ENCODE measurements around the gene IGF1R. TPM values are rescaled to one million over a fixed set of nuclear protein-coding genes. Genes with fewer than 3 reads are reported as not detected.

IGF1R gene
- total and polyA plus RNA-seq, 12 donors = 8.6 to 138 (median 66.0) TPM

DNA sequence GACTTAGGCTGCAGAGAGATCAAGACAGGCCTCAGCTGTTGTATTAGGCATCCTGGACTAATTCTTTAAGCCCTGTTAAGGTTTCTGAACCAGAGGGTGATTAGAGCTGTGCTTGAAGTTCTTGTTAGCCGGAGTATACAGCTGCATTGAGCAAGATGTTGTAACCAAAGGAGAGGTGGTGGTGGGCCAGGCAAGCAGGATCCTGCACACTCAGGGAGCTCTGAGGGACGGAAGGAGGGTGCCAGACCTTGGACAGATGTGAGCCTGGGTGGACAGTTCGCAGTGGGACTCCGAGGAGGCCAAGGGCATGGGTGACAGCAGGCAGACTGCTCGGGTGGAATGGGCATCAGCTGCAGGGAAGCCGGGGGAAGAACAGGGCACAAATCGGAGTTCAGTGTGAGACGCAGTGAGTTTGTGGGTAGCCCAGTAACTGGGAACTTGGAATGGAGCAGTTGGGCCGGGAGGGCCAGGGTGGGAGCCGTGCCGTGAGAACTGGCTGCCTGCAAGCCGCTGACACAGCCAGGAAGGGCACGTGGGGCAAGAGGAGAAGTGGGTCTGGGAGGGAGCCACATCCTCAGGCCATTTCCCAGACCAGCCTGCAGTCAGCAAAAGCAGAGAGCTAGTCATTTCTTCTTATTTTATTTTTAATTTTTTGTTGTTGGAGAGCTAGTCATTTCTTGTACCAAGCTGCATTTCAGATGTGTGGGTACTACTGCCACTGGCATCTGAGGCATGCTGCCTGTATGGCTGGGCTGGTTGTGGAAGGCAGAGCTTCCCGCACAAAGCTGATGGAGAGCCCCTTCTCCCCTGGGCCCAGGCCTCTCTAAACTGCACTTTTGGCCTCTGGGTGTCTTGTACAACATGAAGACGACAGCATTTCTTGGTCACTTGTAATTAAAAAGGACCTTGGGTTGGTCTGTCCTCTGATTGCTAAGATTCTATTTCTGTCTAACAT lies 298.2 kb downstream of the IGF1R start:
- peak in 4 of 7 donors; percentile 19 to 46 (median 36) for DNase-seq
- TF ChIP-seq, protein P1, sequence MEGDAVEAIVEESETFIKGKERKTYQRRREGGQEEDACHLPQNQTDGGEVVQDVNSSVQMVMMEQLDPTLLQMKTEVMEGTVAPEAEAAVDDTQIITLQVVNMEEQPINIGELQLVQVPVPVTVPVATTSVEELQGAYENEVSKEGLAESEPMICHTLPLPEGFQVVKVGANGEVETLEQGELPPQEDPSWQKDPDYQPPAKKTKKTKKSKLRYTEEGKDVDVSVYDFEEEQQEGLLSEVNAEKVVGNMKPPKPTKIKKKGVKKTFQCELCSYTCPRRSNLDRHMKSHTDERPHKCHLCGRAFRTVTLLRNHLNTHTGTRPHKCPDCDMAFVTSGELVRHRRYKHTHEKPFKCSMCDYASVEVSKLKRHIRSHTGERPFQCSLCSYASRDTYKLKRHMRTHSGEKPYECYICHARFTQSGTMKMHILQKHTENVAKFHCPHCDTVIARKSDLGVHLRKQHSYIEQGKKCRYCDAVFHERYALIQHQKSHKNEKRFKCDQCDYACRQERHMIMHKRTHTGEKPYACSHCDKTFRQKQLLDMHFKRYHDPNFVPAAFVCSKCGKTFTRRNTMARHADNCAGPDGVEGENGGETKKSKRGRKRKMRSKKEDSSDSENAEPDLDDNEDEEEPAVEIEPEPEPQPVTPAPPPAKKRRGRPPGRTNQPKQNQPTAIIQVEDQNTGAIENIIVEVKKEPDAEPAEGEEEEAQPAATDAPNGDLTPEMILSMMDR (IDR thresholded peaks at IDR 0.05) = no peak
- TF ChIP-seq POLR2A (IDR thresholded peaks at IDR 0.05) = no peak
- Histone ChIP-seq H3K4me1 (replicated peaks in 1 of 2) (peaks cover 14 to 55% of the 10 kb centered on the region in 2 donors), H3K36me3 (replicated peaks in 1 of 2) (peaks cover 0 to 53% of the 10 kb centered on the region in 2 donors), H3K27ac (peak overlapping the region in 2 of 5 donors; percentile 47 to 49), H3K9me3 (replicated peaks in 1 of 3) (no peaks in the 10 kb centered on the region), H3K27me3 (no peaks in the 10 kb centered on the region), H3K4me3 (no peak overlapping the region)
- intact Hi-C loops (cut with DNase I) = no loop called here
- 59 to 66% (median 61%) methylated on average over 13 to 15 of the region's 15 CpGs for WGBS, 4 donors

DNA sequence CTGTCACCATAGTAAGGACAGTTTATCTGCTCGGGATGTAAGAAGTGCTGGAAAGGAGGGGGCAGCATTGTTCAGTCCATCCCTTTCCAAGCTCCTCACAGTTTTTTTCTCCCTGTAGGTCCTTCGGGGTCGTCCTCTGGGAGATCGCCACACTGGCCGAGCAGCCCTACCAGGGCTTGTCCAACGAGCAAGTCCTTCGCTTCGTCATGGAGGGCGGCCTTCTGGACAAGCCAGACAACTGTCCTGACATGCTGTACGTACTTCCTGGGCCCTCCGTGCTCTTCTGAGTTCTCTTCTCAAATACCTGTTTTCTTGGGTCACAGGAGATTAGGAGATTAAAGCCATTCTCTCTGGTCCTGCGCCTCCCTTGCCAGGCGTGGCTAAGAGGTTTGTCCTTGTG lies 300.1 kb downstream of the IGF1R start:
- Histone ChIP-seq H3K27ac (no peak overlapping the region), H3K4me1 (replicated peaks in 1 of 2) (peaks cover 19 to 56% of the 10 kb centered on the region in 2 donors), H3K4me3 (no peak overlapping the region), H3K9me3 (replicated peaks in 1 of 3) (no peaks in the 10 kb centered on the region), H3K36me3 (replicated peaks in 1 of 2) (peaks cover 0 to 37% of the 10 kb centered on the region in 2 donors), H3K27me3 (no peaks in the 10 kb centered on the region)
- peak in 1 of 7 donors; percentile 19 for DNase-seq
- intact Hi-C loops (cut with DNase I) = no loop called here
- TF ChIP-seq POLR2A (IDR thresholded peaks at IDR 0.05) = no peak
- TF ChIP-seq, protein P1 (IDR thresholded peaks at IDR 0.05) = no peak
- WGBS, 4 donors = 85 to 91% (median 86%) methylated on average over 13 of the region's 13 CpGs

DNA sequence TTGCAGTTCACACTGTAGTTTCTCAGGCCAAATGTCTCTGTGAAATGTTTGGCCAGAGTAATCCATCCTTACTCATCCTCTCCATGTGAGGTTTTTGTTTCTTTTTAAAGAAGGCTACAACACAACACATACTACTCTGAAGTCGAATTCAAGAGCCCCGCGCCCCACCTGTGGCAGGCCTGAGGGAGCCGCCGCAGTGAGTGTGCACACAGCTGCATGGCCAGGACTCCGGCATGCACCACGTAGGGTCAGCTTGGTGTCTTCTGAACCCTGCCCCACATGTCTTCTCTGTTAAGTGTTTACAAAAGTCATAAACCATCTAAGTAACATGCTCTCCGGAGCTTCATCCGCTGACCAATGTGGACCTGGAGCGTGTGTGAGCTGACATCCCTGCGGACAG lies 300.6 kb downstream of the IGF1R start:
- peak in 1 of 7 donors; percentile 13 for DNase-seq
- Histone ChIP-seq H3K27me3 (no peaks in the 10 kb centered on the region), H3K9me3 (replicated peaks in 1 of 3) (no peaks in the 10 kb centered on the region), H3K4me1 (replicated peaks in 1 of 2) (peaks cover 19 to 56% of the 10 kb centered on the region in 2 donors), H3K4me3 (no peak overlapping the region), H3K27ac (no peak overlapping the region), H3K36me3 (replicated peaks in 1 of 2) (peaks cover 0 to 37% of the 10 kb centered on the region in 2 donors)
- intact Hi-C loops (cut with DNase I) = no loop called here
- TF ChIP-seq, protein P1 (IDR thresholded peaks at IDR 0.05) = no peak
- no peak for TF ChIP-seq POLR2A (IDR thresholded peaks at IDR 0.05)
- WGBS, 4 donors = 91 to 96% (median 93%) methylated on average over 10 to 11 of the region's 11 CpGs

DNA sequence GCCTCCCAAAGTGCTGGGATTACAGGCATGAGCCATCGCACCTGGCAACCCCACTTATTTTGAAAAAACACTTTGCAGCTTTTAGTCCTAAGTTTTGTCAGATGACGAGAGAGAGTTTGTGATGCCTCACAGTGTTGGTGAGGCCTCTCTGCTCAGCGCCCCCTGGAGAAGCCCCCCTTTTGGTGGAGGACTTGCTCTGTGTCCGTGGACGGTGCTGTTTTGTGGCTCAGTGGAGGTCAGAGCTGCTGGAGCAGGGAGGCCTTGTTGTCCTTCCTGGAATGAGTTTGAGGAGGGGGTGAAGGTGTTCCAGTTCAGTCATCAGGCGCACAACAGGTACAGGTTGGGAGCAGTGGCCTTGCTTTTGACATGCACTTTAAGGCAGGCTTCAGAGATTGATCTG lies 301.3 kb downstream of the IGF1R start:
- peak in 1 of 7 donors; percentile 15 for DNase-seq
- whole genome bisulfite sequencing, 4 donors = 76 to 91% (median 88%) methylated on average over 5 to 6 of the region's 6 CpGs
- peaks cover 0 to 37% of the 10 kb centered on the region in 2 donors for H3K36me3 ChIP-seq (replicated peaks in 1 of 2)
- no peaks in the 10 kb centered on the region for H3K9me3 ChIP-seq (replicated peaks in 1 of 3)
- TF ChIP-seq, protein P1 (IDR thresholded peaks at IDR 0.05) = no peak
- TF ChIP-seq POLR2A (IDR thresholded peaks at IDR 0.05) = no peak
- H3K27ac ChIP-seq = no peak overlapping the region
- H3K4me3 ChIP-seq = no peak overlapping the region
- intact Hi-C loops (cut with DNase I) = no loop called here
- H3K4me1 ChIP-seq (replicated peaks in 1 of 2) = peaks cover 26 to 56% of the 10 kb centered on the region in 2 donors
- no peaks in the 10 kb centered on the region for H3K27me3 ChIP-seq

Measured in adrenal gland (tissue), 12 donors.